Smooth muscle cell (in vitro differentiated cells): Measurements from ENCODE around the gene PRRT1. TPM values are rescaled to one million over a fixed set of nuclear protein-coding genes. Genes with fewer than 3 reads are reported as not detected.

Experiments used
- DNase-seq: peaks from one replicate; lab custom pipeline; 2025; ENCODE audit not compliant: unreplicated experiment; lab: John Stamatoyannopoulos, UW
- H2AFZ ChIP-seq: fragments of 200-600 bp; sonication (generic); 2 replicates; pipeline ENCODE4 v1.6.0; 2016; ENCODE audit warnings: antibody characterized with exemption, low read depth, mild to moderate bottlenecking
- H3F3A ChIP-seq: fragments of 200-600 bp; sonication (generic); 2 replicates; pipeline ENCODE4 v1.6.0; 2017; ENCODE audit warnings: antibody characterized with exemption, low read depth
- H3K27ac ChIP-seq: fragments of 200-600 bp; sonication (generic); 2 replicates; pipeline ENCODE4 v1.5.1; 2016; ENCODE audit warnings: low read depth, mild to moderate bottlenecking
- H3K27me3 ChIP-seq: fragments of 200-600 bp; sonication (generic); 2 replicates; pipeline ENCODE4 v1.6.1; 2016; ENCODE audit warnings: low read depth, mild to moderate bottlenecking
- H3K36me3 ChIP-seq: fragments of 200-600 bp; sonication (generic); 2 replicates; pipeline ENCODE4 v1.5.1; 2016; ENCODE audit warnings: low read depth
- H3K4me1 ChIP-seq: fragments of 200-600 bp; sonication (generic); 2 replicates; pipeline ENCODE4 v1.5.1; 2016; ENCODE audit warnings: low read depth
- H3K4me2 ChIP-seq: fragments of 200-600 bp; sonication (generic); 2 replicates; pipeline ENCODE4 v1.6.0; 2016; ENCODE audit warnings: mild to moderate bottlenecking
- H3K4me3 ChIP-seq: fragments of 200-600 bp; sonication (generic); 2 replicates; pipeline ENCODE4 v1.5.1; 2016; ENCODE audit warnings: mild to moderate bottlenecking
- H3K79me2 ChIP-seq: fragments of 200-600 bp; sonication (generic); 2 replicates; pipeline ENCODE4 v1.6.0; 2016; ENCODE audit warnings: low read depth, mild to moderate bottlenecking
- H3K9ac ChIP-seq: fragments of 200-600 bp; sonication (generic); 2 replicates; pipeline ENCODE4 v1.6.0; 2016; ENCODE audit warnings: low read depth
- H3K9me3 ChIP-seq: fragments of 200-600 bp; sonication (generic); replicated peaks from 2 replicates; pipeline ENCODE4 v1.5.1; 2016; ENCODE audit warnings: low read depth
- H4K20me1 ChIP-seq: fragments of 200-600 bp; sonication (generic); 2 replicates; pipeline ENCODE4 v1.6.0; 2016; ENCODE audit warnings: low read depth
- CTCF ChIP-seq: fragments of 200-600 bp; sonication (generic); IDR thresholded peaks from 2 replicates; pipeline ENCODE4 v1.5.1; 2017; ENCODE audit warnings: borderline replicate concordance, mild to moderate bottlenecking, antibody characterized with exemption; ENCODE audit not compliant: insufficient read depth, poor library complexity, severe bottlenecking
- WGBS: methylation state at CpG from one replicate; pipeline ENCODE4 v1.1.7; 2016; ENCODE audit warnings: low lambda C conversion rate; 5-methylcytosine and 5-hydroxymethylcytosine counted together
- polyA plus RNA-seq: library from polyadenylated mRNA; unstranded; fragments of >200 nt; fragmentation: Nextera tagmentation; extraction: Ambion mirVana; gene quantifications from 2 replicates; pipeline ENCODE4 v1.2.1, GENCODE V29; 2016
- total RNA-seq: library from RNA; depleted of rRNA; stranded (reverse); fragments of >200 nt; gene quantifications from 2 replicates; pipeline ENCODE4 v1.2.3, GENCODE V29; 2014

Gene PRRT1
- total RNA-seq (0.94 TPM in 1 of 2 replicates, not detected in the other), polyA plus RNA-seq (1.4 and 3.3 TPM in 2 replicates)

- H2AFZ ChIP-seq = peak within 1 kb of the TSS; percentile 20
- no peaks in the 10 kb centered on the region for H3K9me3 ChIP-seq
These were observed at the start of gene PRRT1 for GRCh38 chr6:32151863-32152768. PRRT1 (minus strand) TSS chr6:32151939; CDS start chr6:32151827, 112 bp downstream.

GRCh38 chr6:32200711-32201475 is 49.2 kb upstream of the PRRT1 start:
- no peak for DNase-seq
- Histone ChIP-seq H3K4me1 (peaks cover 3% of the 10 kb centered on the region), H3K79me2 (no peaks in the 10 kb centered on the region), H3K4me3 (no peak overlapping the region), H3K36me3 (no peaks in the 10 kb centered on the region), H3K4me2 (no peak overlapping the region), H3K27me3 (peaks cover 7% of the 10 kb centered on the region), H3F3A (peaks cover 5% of the 10 kb centered on the region), H2AFZ (no peak overlapping the region), H4K20me1 (no peaks in the 10 kb centered on the region), H3K27ac (no peak overlapping the region), H3K9me3 (no peaks in the 10 kb centered on the region), H3K9ac (no peak overlapping the region)
- TF ChIP-seq CTCF = no peak
- 86% methylated on average over 13 of the region's 13 CpGs for WGBS

More at GRCh38 chr6:32151863-32152768, at the start of gene PRRT1:
- Histone ChIP-seq H3K4me2 (peak within 1 kb of the TSS; percentile 90), H3K27me3 (peaks cover 26% of the 10 kb centered on the region), H3K36me3 (no peaks in the 10 kb centered on the region), H3F3A (no peaks in the 10 kb centered on the region), H3K4me1 (peaks cover 18% of the 10 kb centered on the region), H3K27ac (peak within 1 kb of the TSS; percentile 91), H3K4me3 (peak within 1 kb of the TSS; percentile 85), H4K20me1 (no peaks in the 10 kb centered on the region), H3K79me2 (peaks cover 10% of the 10 kb centered on the region), H3K9ac (peak within 1 kb of the TSS; percentile 87)
- DNase-seq = no peak
- TF ChIP-seq CTCF = no peak
- 10% methylated on average over 13 of the region's 24 CpGs for WGBS

- no peak overlapping the region for H3K4me2 ChIP-seq
- no peak overlapping the region for H3K4me3 ChIP-seq
- no peak overlapping the region for H2AFZ ChIP-seq
- H3K9me3 ChIP-seq = no peaks in the 10 kb centered on the region
- H3K4me1 ChIP-seq = peaks cover 8% of the 10 kb centered on the region
- H4K20me1 ChIP-seq = no peaks in the 10 kb centered on the region
- no peak overlapping the region for H3K9ac ChIP-seq
- no peaks in the 10 kb centered on the region for H3K27me3 ChIP-seq
- 91% methylated on average over 17 of the region's 17 CpGs for WGBS
- no peaks in the 10 kb centered on the region for H3K36me3 ChIP-seq
- H3K27ac ChIP-seq = no peak overlapping the region
- H3K79me2 ChIP-seq = no peaks in the 10 kb centered on the region
- no peak for TF ChIP-seq CTCF
- no peak for DNase-seq
- H3F3A ChIP-seq = peaks cover 19% of the 10 kb centered on the region
These were observed 47.1 kb upstream of the PRRT1 start for GRCh38 chr6:32198866-32199265.
